Right ventricle myocardium superior (tissue), 1 donor: Measurements from ENCODE around the gene MYCL. TPM values are rescaled to one million over a fixed set of nuclear protein-coding genes. Genes with fewer than 3 reads are reported as not detected.

Experiments
- total RNA-seq: library from RNA; stranded (reverse); fragmentation: NEBNext Ultra II Directional; extraction: Animal tissue kit (Norgen Biotek cat#: 25700); gene quantifications from one replicate; pipeline ENCODE4 v1.2.1, GENCODE V29; 2021
- donor health status: DM: no; HTN: yes; CAD: no; lungs with severe emphysema.

Gene MYCL
- total RNA-seq, 1 donor from 2014 or later: 1.2 TPM

Other genes starting within 250 kb of the MYCL start
- gene NT5C1A, start 229.8 kb downstream of the MYCL start, total RNA-seq: 30.4 TPM
- 2.8 TPM for gene HPCAL4, start 210.5 kb downstream of the MYCL start, total RNA-seq
- 27.9 TPM for gene PPIE, start 163.0 kb downstream of the MYCL start, total RNA-seq
- 0.65 TPM for gene OXCT2, start 130.6 kb downstream of the MYCL start, total RNA-seq
- gene BMP8B, start 113.1 kb downstream of the MYCL start, total RNA-seq: 0.27 TPM
- 17.1 TPM for gene TRIT1, start 18.4 kb downstream of the MYCL start, total RNA-seq
- gene MFSD2A, start 53.2 kb upstream of the MYCL start, total RNA-seq: 0.22 TPM
- 72.6 TPM for gene CAP1, start 138.8 kb upstream of the MYCL start, total RNA-seq
- gene PPT1, start 195.3 kb upstream of the MYCL start, total RNA-seq: 37.7 TPM